WTC11 (cell line): ENCODE data around the gene KIRREL3. TPM values are rescaled to one million over a fixed set of nuclear protein-coding genes. Genes with fewer than 3 reads are reported as not detected.

ENCODE experiments used
- ATAC-seq: fragments of 200-7000 bp; cut with Tn5 transposase; 2 replicates; pipeline ENCODE4 v1.10.0; 2021; ENCODE audit warnings: mild to moderate bottlenecking, moderate library complexity
- CTCF ChIA-PET: fragments of 300-600 bp; sonication (Branson Sonifier 250); formaldehyde crosslinking; loops from one replicate; lab custom pipeline; 2021; ENCODE audit warnings: antibody characterized with exemption; lab: Charles Lee
- POLR2A ChIA-PET: fragments of 350-600 bp; sonication (Branson Sonifier 250); formaldehyde crosslinking; loops from one replicate; lab custom pipeline; 2021; ENCODE audit warnings: antibody characterized with exemption; lab: Charles Lee
- DNase-seq: peaks from one replicate; pipeline ENCODE4 v3.0.0; 2021; ENCODE audit warnings: low spot score
- H3K27ac Mint-ChIP-seq: 2 replicates; pipeline ENCODE4 v1.8.0; 2021; ENCODE audit warnings: mixed read lengths
- H3K27me3 Mint-ChIP-seq: 2 replicates; pipeline ENCODE4 v1.8.0; 2021; ENCODE audit warnings: low read depth, mild to moderate bottlenecking, moderate library complexity, mixed read lengths
- H3K36me3 Mint-ChIP-seq: 2 replicates; pipeline ENCODE4 v1.8.0; 2021; ENCODE audit warnings: mixed read lengths
- H3K4me1 Mint-ChIP-seq: 2 replicates; pipeline ENCODE4 v1.8.0; 2022; ENCODE audit warnings: mixed read lengths
- H3K4me3 Mint-ChIP-seq: 2 replicates; pipeline ENCODE4 v1.8.0; 2021; ENCODE audit warnings: mild to moderate bottlenecking, moderate library complexity, mixed read lengths
- H3K9me3 Mint-ChIP-seq: 2 replicates; pipeline ENCODE4 v1.8.0; 2021; ENCODE audit warnings: mixed read lengths
- ATF6 ChIP-seq: sonication (generic); formaldehyde crosslinking; IDR thresholded peaks from 2 replicates; pipeline ENCODE4 v1.8.1; 2023; ENCODE audit warnings: mild to moderate bottlenecking, missing genetic modification reagents
- CBFB ChIP-seq: sonication (generic); formaldehyde crosslinking; IDR thresholded peaks from 2 replicates; pipeline ENCODE4 v1.8.1; 2022; ENCODE audit warnings: mild to moderate bottlenecking, low read depth, missing genetic modification reagents
- E2F1 ChIP-seq: sonication (generic); formaldehyde crosslinking; IDR thresholded peaks from 2 replicates; pipeline ENCODE4 v1.8.0; 2022; ENCODE audit warnings: mild to moderate bottlenecking, missing genetic modification reagents
- ELF4 ChIP-seq: sonication (generic); formaldehyde crosslinking; IDR thresholded peaks from 2 replicates; pipeline ENCODE4 v1.8.1; 2022; ENCODE audit warnings: low read depth, mild to moderate bottlenecking, moderate library complexity, missing genetic modification reagents
- ERG ChIP-seq: fragments of 250-450 bp; sonication (Bioruptor Pico); IDR thresholded peaks from 2 replicates; pipeline ENCODE4 v1.8.0; 2021; ENCODE audit warnings: mild to moderate bottlenecking
- ESRRA ChIP-seq: sonication (generic); formaldehyde crosslinking; IDR thresholded peaks from 2 replicates; pipeline ENCODE4 v1.8.1; 2022; ENCODE audit warnings: mild to moderate bottlenecking, missing genetic modification reagents, borderline replicate concordance
- ETV6 ChIP-seq: sonication (generic); formaldehyde crosslinking; IDR thresholded peaks from 2 replicates; pipeline ENCODE4 v1.8.1; 2022; ENCODE audit warnings: mild to moderate bottlenecking, missing genetic modification reagents
- FOXJ3 ChIP-seq: sonication (generic); formaldehyde crosslinking; IDR thresholded peaks from 2 replicates; pipeline ENCODE4 v1.9.0; 2021; ENCODE audit warnings: missing genetic modification reagents, mild to moderate bottlenecking, borderline replicate concordance
- FOXP4 ChIP-seq: sonication (generic); formaldehyde crosslinking; IDR thresholded peaks from 2 replicates; pipeline ENCODE4 v1.8.0; 2022; ENCODE audit warnings: mild to moderate bottlenecking, missing genetic modification reagents
- GABPB1 ChIP-seq: sonication (generic); formaldehyde crosslinking; IDR thresholded peaks from 2 replicates; pipeline ENCODE4 v1.8.1; 2023; ENCODE audit warnings: mild to moderate bottlenecking, missing genetic modification reagents
- HMGXB4 ChIP-seq: sonication (generic); formaldehyde crosslinking; IDR thresholded peaks from 2 replicates; pipeline ENCODE4 v1.8.1; 2023; ENCODE audit warnings: mild to moderate bottlenecking, moderate library complexity, missing genetic modification reagents
- KAT7 ChIP-seq: sonication (generic); formaldehyde crosslinking; IDR thresholded peaks from 2 replicates; pipeline ENCODE4 v1.8.1; 2023; ENCODE audit warnings: missing genetic modification reagents, mild to moderate bottlenecking, borderline replicate concordance
- MXD4 ChIP-seq: fragments of 250-450 bp; sonication (Bioruptor Pico); IDR thresholded peaks from 2 replicates; pipeline ENCODE4 v1.8.0; 2021; ENCODE audit warnings: mild to moderate bottlenecking, moderate library complexity, borderline replicate concordance
- PREB ChIP-seq: sonication (generic); formaldehyde crosslinking; IDR thresholded peaks from 2 replicates; pipeline ENCODE4 v1.8.1; 2022; ENCODE audit warnings: mild to moderate bottlenecking, missing genetic modification reagents, moderate library complexity, borderline replicate concordance
- SMAD4 ChIP-seq: sonication (generic); formaldehyde crosslinking; IDR thresholded peaks from 2 replicates; pipeline ENCODE4 v1.8.0; 2022; ENCODE audit warnings: mild to moderate bottlenecking, missing genetic modification reagents
- TP53 ChIP-seq: sonication (generic); formaldehyde crosslinking; IDR thresholded peaks from 2 replicates; pipeline ENCODE4 v1.8.1; 2023; ENCODE audit warnings: mild to moderate bottlenecking, missing genetic modification reagents
- ZBTB21 ChIP-seq: sonication (generic); formaldehyde crosslinking; IDR thresholded peaks from 2 replicates; pipeline ENCODE4 v1.8.1; 2023; ENCODE audit warnings: mild to moderate bottlenecking, missing genetic modification reagents, borderline replicate concordance
- ZNF121 ChIP-seq: sonication (generic); formaldehyde crosslinking; IDR thresholded peaks from 2 replicates; pipeline ENCODE4 v1.8.0; 2023; ENCODE audit warnings: missing genetic modification reagents
- ZNF138 ChIP-seq: sonication (generic); formaldehyde crosslinking; conservative IDR thresholded peaks from 2 replicates; pipeline ENCODE4 v1.8.1; 2022; ENCODE audit warnings: mild to moderate bottlenecking, moderate library complexity, missing genetic modification reagents
- ZNF219 ChIP-seq: sonication (generic); formaldehyde crosslinking; IDR thresholded peaks from 2 replicates; pipeline ENCODE4 v1.8.0; 2023; ENCODE audit warnings: missing genetic modification reagents, mild to moderate bottlenecking, borderline replicate concordance
- ZNF281 ChIP-seq: sonication (generic); formaldehyde crosslinking; IDR thresholded peaks from 2 replicates; pipeline ENCODE4 v1.8.0; 2023; ENCODE audit warnings: mild to moderate bottlenecking, missing genetic modification reagents
- ZNF396 ChIP-seq: fragments of 250-450 bp; sonication (Bioruptor Pico); IDR thresholded peaks from 2 replicates; pipeline ENCODE4 v1.8.0; 2021; ENCODE audit warnings: mild to moderate bottlenecking, moderate library complexity, borderline replicate concordance
- ZNF425 ChIP-seq: fragments of 250-450 bp; sonication (Bioruptor Pico); conservative IDR thresholded peaks from 2 replicates; pipeline ENCODE4 v1.9.0; 2021; ENCODE audit warnings: mild to moderate bottlenecking
- total RNA-seq: library from RNA; stranded (reverse); gene quantifications from 3 replicates; pipeline ENCODE4 v1.2.3, GENCODE V29; 2021

The KIRREL3 gene
- total RNA-seq, 1 experiment from 2014 or later: 0.59 TPM

- no peak for TF ChIP-seq ZNF121
- no peak for TF ChIP-seq SMAD4 (CRISPR knock-in tag)
- TF ChIP-seq HMGXB4: no peak
- TF ChIP-seq ZBTB21 (CRISPR knock-in tag): no peak
- no peak for TF ChIP-seq CBFB (CRISPR knock-in tag)
- TF ChIP-seq E2F1 (CRISPR knock-in tag): no peak
- no peak for TF ChIP-seq ZNF138 (CRISPR knock-in tag)
- TF ChIP-seq ELF4 (CRISPR knock-in tag): no peak
- no peak for TF ChIP-seq FOXP4 (CRISPR knock-in tag)
- no peak for TF ChIP-seq ETV6 (CRISPR knock-in tag)
- no peak for TF ChIP-seq FOXJ3
- no peak for TF ChIP-seq ZNF281
These were observed 498.4 kb downstream of the KIRREL3 start (continued) for GRCh38 chr11:126502159-126502558.

- ATAC-seq: no peak
- H3K27ac Mint-ChIP-seq: no peak overlapping the region
- H3K4me1 Mint-ChIP-seq: peaks cover 49% of the 10 kb centered on the region
- TF ChIP-seq CBFB (CRISPR knock-in tag) (no peak), MXD4 (CRISPR knock-in tag) (no peak), ERG (CRISPR knock-in tag) (no peak), ZNF219 (CRISPR knock-in tag) (no peak), ELF4 (CRISPR knock-in tag) (no peak), ATF6 (CRISPR knock-in tag) (no peak), ESRRA (CRISPR knock-in tag) (no peak), KAT7 (no peak), ZNF396 (CRISPR knock-in tag) (no peak), GABPB1 (no peak), ZNF425 (CRISPR knock-in tag) (no peak), TP53 (CRISPR knock-in tag) (no peak), PREB (CRISPR knock-in tag) (no peak)
These were observed 498.9 kb downstream of the KIRREL3 start for GRCh38 chr11:126501641-126502040.

More at GRCh38 chr11:126501641-126502040, 498.9 kb downstream of the KIRREL3 start:
- 0 out of 2 replicates have a peak, but pooled peaks cover 5% of the 10 kb centered on the region for H3K36me3 Mint-ChIP-seq
- H3K27me3 Mint-ChIP-seq: peaks cover 8% of the 10 kb centered on the region
- no peak overlapping the region for H3K4me3 Mint-ChIP-seq
- ChIA-PET POLR2A (no interaction called here), CTCF (interaction anchor here (1.2 to 5.2 kb wide), 5 partner anchors 12 to 105 kb away, joined by 3 to 40 read pairs (median 6); no protein-coding TSS in a partner anchor)
- H3K9me3 Mint-ChIP-seq: peaks cover 18% of the 10 kb centered on the region
- no peak for DNase-seq
